HG03520 (cell line): Measurements from ENCODE around the gene CGRRF1.
A peak's percentile ranks its signal among the peaks of the same experiment; 100 is the strongest.

Experiments
- ATAC-seq: cut with Tn5 transposase; IDR thresholded peaks from one replicate; pipeline ENCODE4 v1.9.1; 2021; ENCODE audit warnings: mild to moderate bottlenecking, moderate library complexity; ENCODE audit not compliant: unreplicated experiment

CGRRF1 gene, protein sequence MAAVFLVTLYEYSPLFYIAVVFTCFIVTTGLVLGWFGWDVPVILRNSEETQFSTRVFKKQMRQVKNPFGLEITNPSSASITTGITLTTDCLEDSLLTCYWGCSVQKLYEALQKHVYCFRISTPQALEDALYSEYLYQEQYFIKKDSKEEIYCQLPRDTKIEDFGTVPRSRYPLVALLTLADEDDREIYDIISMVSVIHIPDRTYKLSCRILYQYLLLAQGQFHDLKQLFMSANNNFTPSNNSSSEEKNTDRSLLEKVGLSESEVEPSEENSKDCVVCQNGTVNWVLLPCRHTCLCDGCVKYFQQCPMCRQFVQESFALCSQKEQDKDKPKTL

DNA sequence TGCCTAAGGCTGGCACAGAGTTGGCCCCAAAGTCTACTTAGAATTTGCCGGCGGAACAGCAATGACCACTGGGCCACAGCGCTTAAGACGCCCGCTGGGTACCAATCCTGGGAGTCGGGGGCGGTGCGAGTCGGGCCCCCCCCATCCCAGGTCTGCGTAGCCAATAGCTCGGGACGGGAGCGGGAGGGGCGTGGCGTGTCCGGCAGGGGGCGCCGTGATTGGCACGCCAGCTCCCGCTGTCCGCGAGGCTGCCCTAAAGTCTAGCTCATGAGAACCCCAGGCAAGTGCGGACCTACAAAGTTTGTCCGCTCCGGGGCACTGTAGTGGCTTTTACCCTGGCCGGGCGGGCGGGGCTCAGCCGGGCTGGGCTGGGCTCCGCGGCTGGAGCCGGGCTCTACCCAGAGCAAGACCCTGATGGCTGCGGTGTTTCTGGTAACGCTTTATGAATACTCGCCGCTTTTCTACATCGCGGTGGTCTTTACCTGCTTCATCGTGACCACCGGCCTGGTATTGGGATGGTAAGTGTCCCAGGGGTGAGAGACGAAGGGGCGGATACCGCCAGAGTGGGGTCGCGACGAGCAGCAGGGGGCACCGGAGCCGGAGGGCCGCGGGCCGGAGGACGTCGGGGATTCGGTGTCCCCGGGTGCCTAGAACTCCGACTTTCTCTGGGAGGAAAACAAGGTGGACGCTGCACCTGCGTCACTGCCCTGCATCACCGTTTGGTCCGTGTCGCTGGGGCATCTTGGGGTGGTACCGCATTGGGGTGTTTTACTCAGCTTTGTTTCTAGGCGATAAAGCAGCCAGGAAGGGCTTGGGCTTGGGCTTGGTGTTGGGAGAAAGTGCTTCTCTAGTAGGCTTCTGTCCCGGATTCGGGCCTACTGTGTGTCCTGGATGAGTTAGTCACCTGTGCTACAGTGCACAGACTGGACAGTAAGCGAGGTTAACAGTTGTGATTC lies at the start of gene CGRRF1:
CGRRF1 (plus strand) TSS at position 361 of the 956 bp plus-strand sequence; CDS start at position 415, 54 bp downstream.
- peak; percentile 89 for ATAC-seq

DNA sequence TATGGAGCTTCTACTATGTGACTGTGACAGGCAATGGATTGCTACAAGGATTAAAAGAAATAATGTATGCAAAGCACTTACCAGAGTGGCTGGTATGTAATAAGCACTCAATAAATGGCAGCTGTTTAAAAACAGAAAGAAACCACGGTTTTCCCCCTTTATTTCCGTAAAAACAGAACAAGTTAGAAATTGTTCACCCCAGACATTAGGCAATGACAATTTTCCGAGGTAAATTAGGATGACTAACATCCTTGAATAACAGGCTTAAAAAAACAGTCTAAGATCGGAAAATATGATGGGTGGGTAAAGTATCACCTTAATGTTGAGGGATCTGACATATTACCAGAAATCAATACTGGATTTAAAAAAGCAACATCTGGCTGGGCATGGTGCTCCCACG lies 47.7 kb upstream of the CGRRF1 start:
- ATAC-seq = no peak

DNA sequence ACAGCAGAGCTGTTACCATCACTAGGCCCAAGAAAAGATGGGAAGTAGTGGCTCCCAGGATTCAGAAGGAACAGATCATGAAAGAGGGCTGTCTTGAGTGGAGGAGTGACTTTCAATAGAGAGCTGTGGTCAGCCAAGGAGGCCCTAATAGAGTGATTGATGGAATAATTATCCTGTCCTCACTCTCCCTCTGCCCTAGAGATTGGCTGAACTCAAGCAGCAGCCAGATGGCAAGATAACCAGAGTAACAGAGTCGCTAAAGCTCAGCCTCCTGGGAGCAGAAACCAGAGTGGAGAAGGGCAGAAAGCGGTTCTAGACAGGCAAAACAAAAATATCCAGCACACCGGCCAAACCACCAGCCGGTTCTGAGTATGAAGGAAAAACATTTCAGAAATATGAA lies 44.1 kb upstream of the CGRRF1 start:
- no peak for ATAC-seq

DNA sequence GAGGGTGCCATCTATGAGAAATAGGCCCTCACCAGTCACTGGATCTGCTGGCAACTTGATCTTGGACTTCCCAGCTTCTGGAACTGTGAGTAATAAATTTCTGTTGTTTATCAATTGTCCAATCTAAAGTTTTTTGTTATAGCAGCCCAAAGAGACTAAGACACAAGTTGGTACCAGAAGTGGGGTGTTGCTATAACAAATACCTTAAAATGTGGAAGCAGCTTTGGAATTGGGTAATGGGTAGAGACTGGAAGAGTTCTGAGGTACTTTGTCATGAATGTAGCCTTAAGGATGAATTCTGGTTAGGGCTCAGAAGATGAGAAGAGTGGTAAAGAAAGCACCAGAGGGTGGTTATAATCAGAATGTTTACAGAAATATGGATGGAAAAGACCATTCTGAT lies 42.4 kb upstream of the CGRRF1 start:
- ATAC-seq = no peak

DNA sequence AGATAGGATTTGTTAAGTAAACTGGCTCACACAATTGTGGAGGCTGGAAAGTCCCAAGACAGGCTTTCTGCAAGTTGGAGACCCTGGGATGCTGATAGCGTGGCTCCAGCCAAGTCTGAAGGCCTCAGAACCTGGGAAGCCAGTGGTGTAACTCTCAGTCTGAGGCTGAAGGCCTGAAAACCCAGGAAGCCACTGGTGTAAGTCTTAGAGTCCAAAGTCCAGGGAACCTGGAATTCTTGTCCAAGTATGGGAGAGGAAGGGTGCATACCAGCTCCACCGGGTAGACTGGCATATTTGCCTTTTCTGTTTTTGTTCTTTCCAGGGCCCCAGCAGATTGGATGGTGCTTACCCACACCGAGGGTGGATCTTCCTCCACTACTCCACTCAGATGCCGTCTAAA lies 39.0 kb upstream of the CGRRF1 start:
- ATAC-seq = no peak

DNA sequence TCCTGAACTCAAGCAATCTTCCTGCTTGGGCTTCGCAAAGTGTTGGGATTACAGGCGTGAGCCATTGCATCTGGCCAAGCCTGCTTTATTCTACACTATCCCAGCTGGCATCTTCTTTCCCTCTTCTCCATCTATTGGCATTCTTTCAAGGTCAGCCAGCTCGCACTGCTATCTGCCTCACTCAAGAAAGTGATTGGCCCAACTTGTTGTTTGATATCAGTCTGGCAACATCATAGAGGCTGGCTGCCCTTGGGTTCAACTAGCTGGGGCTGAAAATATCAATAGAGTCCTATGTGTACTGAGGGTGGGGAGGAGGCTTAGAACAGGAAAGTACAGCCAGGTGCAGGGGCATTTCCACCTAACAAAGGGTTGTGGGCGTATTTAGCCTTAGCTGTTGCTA lies 38.1 kb upstream of the CGRRF1 start:
- no peak for ATAC-seq

DNA sequence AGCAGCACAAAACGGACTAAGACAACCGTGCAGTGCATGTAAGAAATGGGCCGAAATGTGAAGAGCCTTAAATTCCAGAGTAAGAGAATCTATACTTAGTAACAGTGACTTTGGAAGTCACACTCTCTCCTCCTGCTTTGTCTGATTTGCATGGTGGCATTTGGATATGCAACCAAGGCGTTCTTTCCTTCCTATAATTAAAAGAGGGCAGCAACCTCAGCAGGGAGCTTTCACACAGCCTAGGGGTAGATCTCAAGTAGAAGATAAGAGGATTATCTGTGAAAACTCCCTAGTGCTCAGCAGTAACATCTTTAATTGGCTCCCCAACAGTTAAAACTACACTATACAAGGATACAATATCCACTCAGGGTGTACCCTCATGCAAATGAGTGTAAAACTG lies 37.4 kb upstream of the CGRRF1 start:
- no peak for ATAC-seq

DNA sequence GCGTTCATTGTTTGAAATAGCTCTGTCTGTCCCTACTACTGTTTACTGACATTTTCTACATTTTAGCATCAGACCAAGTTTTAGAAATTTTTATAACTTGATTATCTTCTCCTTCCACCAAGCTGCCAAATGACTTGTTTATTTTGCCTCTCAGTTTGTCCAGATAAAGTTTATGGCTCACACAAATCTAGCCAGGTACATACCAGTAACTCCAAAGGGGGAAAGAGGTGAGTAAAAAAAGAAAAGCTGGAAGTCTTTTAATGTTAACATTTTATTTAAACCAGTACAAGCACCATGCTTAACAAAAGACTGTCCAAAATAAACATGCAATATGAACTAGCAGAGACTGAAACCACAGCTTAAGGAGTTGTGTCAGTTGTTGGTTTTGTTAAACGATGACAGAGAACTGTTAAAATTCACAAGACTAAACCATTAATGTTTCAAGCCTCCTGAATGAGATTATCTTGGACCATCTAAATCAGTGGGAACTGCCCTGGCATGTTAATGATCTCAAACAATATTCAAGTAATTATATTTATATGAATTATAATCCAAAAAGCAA lies 35.4 kb upstream of the CGRRF1 start:
- ATAC-seq = no peak

DNA sequence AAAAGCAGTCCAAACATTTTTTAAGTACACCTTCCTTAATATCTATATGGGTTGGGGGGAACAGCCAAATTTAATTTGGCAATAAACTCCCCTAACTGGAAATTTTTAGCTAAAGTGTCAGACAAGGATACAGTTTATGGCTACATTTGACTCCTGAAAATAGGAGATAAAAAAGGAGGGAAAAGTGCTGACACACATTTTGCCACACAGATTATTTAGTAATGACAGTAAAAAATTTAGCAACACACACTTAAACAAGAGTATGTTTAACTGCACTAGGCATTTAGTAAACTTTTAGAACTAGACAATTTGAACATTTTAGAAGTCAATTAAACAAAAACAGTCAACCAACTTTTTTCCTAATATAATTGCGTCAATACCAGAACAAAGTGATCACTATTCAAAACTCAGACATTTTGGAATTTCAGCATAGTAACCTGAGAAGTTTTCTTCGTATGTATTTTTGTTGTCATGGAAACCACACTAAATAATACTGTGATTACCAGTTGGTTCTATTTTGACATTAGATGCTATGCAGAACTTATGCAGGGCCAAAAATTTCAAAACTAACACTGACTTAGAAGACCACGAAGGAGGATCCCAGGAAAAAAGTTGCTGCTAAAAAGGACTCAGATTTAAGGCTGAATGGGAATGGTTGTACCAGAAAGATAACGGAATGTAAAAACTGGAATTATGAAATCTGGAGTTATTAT lies 34.4 kb upstream of the CGRRF1 start:
- ATAC-seq = no peak

DNA sequence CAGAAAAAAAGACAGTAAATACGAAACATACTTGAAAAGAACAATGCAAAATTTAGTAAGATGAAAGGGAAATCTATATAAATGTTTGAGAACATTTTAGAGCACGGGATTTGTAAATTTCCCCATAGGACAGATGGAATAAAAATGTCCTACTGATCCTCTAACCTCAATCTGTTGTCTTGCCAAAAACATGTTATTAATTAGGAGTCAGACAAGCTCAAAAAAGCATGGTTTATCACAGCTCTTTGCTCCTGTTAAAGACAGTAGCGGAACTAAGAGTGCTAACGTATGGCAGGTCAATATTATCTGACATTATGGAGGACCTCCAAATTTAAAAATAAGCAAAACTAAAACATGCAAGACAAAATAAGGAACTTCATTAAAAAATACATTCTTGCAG lies 33.8 kb upstream of the CGRRF1 start:
- no peak for ATAC-seq

DNA sequence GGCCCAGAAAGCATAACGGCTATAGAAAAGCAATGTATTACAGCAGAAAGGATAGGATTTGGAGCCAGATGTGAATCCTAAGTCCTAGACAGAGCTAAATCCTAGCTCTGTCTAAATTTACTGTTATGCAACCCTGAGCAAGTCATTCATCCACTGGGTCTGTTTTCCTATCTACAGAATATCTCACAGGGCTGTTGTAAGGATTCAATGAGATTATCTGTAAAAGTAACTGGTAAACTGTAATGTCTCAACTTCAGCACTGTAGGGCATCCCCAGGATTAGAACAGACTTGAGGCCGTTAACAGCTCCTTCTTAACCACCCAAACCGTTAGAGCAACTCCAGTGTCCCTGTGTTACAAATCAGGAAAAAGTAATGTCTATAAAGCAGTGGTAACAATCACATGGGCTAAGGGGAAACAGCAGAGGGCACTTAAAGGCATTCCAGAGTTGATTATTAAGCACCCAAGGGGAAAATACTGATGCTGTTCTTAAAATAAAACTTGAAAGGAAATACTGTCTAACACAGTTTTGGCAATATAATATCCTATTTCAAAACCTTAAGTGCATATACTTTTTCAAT lies 31.0 kb upstream of the CGRRF1 start:
- ATAC-seq = no peak

DNA sequence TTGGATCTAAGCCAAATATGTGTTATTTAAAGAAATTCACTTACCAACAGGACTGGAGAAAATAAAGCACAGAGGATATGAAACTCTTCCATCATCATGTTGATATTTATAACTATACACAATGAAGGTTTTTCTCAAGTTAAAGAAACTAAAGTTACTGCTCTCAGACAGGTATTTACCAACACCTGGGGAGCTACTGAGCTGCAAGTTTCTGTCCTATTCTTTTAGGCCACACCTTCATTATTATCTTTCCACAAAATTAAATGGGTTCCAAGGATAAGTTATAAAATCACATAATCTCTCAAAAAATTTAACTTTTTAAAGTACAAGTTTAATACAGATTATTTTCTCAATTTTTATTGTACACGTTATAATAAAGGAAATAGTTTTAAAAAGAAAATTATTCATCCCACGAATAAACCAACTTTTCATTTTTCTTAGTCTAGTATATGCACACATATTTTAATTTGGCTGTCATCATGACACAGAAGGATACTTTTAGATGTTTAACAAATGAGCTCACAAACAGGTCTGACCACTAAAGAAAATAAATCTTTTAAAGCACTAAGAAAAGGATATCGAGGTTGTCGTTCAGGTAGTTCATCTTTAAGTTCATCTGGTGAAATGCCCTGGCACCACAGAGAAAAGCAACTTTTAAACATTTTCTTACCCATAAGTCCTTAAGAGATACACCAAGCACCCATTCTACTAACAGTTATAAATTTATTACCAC lies 28.7 kb upstream of the CGRRF1 start:
- ATAC-seq = no peak

DNA sequence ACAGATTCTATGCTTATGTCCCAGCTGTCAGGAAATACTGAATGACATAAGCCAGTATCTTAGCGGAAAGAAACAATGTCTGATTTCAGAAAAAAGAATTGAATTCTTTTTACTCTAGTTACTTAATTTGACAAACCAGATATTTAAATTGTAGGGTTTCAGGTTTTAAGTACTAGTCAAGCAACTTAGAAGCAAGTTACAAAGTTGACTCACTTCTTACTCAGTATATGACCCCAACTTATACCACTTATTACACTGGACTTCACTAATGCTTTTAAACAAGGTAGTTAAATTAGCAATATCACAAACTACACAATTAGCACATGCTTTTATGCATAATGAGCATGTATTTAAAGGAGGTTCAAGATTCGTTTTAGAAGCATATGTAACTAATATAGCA lies 28.0 kb upstream of the CGRRF1 start:
- ATAC-seq = no peak

DNA sequence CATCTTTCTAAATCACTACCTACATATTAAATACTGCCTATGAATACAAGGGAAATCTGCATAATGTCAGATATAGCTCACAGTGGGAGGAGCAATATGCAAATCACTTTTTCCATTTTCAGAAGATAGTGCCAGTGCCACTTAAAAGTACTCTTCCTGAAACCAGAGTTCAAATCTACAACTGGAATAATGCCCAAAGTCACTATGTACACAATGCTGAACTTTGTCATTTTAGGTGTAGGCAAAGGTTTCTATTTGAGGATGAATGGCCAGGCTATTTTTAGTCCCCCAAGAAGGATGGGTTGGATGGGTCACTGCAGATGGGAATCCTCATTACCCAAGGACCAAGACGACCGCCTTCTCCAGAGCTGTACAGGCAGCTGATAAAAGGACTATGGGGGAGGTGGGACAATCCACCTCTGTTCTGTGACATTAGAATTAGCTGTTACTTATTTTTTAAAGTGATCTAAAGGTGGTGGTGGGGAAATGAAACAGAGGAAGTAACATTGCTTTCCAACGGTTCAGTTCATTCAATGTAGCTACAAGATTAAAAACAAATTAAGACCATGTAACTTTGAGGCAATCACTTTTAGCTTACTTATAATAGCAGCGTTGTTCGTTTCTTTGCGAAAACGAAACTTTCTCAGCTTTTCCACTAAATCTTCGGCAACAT lies 26.5 kb upstream of the CGRRF1 start:
- no peak for ATAC-seq

DNA sequence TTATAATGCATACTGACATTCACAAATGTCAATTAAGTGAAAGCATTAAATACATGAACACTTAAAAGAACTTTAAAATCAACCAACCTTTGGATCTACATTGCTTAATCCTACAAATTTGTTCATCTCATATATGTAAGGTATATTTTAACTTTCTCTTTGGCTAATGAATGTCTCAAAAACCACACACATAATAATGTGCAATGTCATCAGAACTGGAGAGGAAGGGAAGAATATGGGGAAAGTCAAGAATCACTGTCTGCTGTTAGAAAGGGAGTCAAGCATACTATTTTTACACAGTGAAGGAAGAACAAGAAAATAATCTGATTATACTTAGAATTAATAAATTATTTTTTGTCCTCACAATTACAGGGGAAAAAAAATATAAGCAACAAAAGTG lies 25.9 kb upstream of the CGRRF1 start:
- ATAC-seq = no peak

DNA sequence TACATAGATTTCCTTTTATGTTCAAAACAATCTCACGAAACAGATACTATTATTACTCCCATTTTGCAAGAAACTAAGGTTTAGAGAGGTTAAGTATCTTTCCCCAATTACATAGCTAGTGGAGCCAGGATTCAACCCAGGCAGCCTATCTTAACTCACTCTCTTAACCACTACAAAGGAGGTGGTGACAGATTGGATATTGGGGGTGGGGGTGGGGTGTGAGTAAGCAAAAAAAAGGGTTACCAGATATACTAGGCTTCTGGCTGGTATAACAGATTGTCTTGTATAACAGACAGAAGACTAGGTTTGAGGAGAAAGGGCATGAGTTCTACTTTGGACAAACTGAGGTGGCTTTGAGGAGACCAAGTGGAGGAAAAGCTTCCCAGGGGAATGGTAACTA lies 23.0 kb upstream of the CGRRF1 start:
- ATAC-seq = no peak

DNA sequence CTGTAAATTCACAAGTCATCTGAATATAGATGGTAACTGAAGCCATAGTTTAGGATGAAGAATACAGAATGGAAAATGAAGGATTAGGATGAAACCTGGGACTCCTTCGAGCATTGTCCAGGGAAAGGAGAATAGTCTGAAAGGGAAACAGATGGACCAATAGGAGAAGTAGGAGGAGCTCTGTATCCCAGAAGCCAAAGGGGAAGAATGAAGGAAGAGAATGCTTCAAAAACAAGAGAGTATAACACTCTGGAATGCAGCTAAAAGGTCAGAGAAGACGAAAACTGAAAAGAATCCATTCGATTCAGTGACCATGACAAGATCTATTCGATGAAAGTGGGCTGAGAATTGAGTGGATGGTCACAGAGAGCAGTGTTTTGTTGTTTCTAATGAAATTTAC lies 21.9 kb upstream of the CGRRF1 start:
- no peak for ATAC-seq

DNA sequence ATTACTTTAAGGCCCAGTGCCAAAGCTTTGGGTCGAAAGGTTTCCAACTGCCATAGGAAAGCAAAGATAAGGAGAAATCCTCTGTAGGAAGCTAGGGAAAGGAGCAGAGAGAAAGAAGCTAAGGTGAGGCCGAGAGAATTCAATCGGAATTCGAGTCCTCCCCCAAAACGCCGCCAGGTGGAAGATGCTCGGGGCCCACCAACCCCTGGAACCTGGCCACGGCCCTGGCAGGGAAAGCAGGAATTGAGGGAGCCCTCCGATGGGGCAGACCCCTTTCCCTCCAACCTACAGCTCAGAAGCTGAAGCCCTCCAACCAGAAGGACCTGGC lies 21.4 kb upstream of the CGRRF1 start:
- no peak for ATAC-seq

DNA sequence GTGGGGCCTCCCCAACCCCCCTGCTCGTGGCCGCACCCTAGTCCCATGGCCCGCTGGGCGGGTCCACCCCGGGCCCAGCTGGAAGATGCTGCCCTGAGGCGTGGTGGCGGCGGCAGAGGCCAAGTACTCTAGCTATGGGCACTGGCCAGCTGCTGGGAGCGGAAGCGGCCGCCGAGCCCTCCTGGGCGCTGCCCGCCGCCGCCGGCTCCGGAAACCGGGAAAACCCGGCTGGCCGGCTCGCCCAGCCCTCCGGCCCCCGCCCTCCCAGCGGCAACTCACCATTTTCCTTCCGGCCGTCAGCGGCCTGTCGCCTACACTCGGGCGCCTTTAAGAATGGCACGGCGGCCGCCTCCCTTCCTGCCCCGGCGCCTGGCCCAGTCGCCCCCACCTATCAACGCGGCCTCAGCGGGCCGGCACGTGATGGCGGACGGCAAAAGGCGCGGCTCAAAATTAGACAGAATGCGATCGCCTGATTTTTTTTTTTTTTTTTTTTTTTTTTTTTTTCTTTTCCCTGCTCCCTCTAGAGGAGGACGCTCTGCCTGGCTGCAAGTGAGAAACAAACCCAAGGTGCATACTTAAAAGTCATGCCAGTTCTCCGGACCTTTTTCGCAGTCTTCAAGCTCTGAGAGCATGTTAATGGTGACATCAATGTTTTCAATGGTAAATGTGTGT lies 20.9 kb upstream of the CGRRF1 start, which contains the start of gene GMFB:
GMFB (minus strand) TSS at position 335 of the 672 bp plus-strand sequence; CDS start at position 282, 53 bp downstream.
- peak; percentile 80 for ATAC-seq
